ENCODE results near the gene ACTR3. TPM values are rescaled to one million over a fixed set of nuclear protein-coding genes. Genes with fewer than 3 reads are reported as not detected.

Gene ACTR3
- total RNA-seq, result 240 and 249 TPM in 2 replicates
- total RNA-seq (2013), result 421 TPM
- 64.3 and 115 TPM in 2 replicates for polyA plus RNA-seq
- 159 and 304 TPM in 2 replicates for polyA minus RNA-seq

- Histone ChIP-seq H3K4me2 (replicated peaks; ENCODE audit: low read depth, low read length, poor library complexity, severe bottlenecking) (peak within 1 kb of the TSS; percentile 75), H4K20me1 (ENCODE audit: control insufficient read depth, insufficient read depth, low read length, poor library complexity, severe bottlenecking) (peaks cover 34% of the 10 kb centered on the region), H3K4me1 (ENCODE audit: control insufficient read depth in 2 of 2, insufficient read depth in 2 of 2, low read length in 2 of 2) (peaks cover 63 to 66% of the 10 kb centered on the region in 2 donors), H3K27ac (ENCODE audit: low read length in 2 of 2) (peak within 1 kb of the TSS; percentile 94 to 98), H3K9me3 (ENCODE audit: control extremely low read depth in 1 of 3, control insufficient read depth in 2 of 3, insufficient read depth in 1 of 3, low read length in 2 of 3) (no peaks in the 10 kb centered on the region), H3K36me3 (replicated peaks in 1 of 2; ENCODE audit: control extremely low read depth in 1 of 2, control insufficient read depth in 1 of 2, extremely low read depth in 1 of 2, insufficient read depth in 2 of 2, low read length in 1 of 2) (peaks cover 0 to 19% of the 10 kb centered on the region in 2 experiments), H3K9ac (ENCODE audit: low read length) (peak within 1 kb of the TSS; percentile 84), H3K4me3 (ENCODE audit: control extremely low read depth in 1 of 5, extremely low read depth in 1 of 5, insufficient read depth in 1 of 5, low read depth in 2 of 5, low read length in 4 of 5) (peak within 1 kb of the TSS; percentile 79 to 96 (median 93)), H2AFZ (ENCODE audit: insufficient read depth, low read depth, low read length, poor library complexity, severe bottlenecking) (peak within 1 kb of the TSS; percentile 66), H3K27me3 (replicated peaks in 1 of 4; ENCODE audit: control extremely low read depth in 1 of 4, control insufficient read depth in 3 of 4, insufficient read depth in 4 of 4, low read length in 3 of 4) (no peaks in the 10 kb centered on the region), H3K79me2 (ENCODE audit: control insufficient read depth, insufficient read depth, low read length) (peaks cover 86% of the 10 kb centered on the region)
- ChIA-PET CTCF (interaction anchor here (0.7 to 1.0 kb wide), 3 partner anchors 31 to 133 kb away, joined by 3 to 5 read pairs (median 3); partner anchors contain the start of gene SLC35F5), POLR2A (interaction anchor here (0.6 to 3.4 kb wide), 6 partner anchors 11 to 134 kb away, joined by 3 to 33 read pairs (median 5); partner anchors contain the start of gene SLC35F5)
- TF ChIP-seq EZH2 (IDR thresholded peaks at IDR 0.05; ENCODE audit: borderline replicate concordance, insufficient read depth, low read depth, low read length, poor library complexity, severe bottlenecking), result no peak
- TF ChIP-seq, protein P1, sequence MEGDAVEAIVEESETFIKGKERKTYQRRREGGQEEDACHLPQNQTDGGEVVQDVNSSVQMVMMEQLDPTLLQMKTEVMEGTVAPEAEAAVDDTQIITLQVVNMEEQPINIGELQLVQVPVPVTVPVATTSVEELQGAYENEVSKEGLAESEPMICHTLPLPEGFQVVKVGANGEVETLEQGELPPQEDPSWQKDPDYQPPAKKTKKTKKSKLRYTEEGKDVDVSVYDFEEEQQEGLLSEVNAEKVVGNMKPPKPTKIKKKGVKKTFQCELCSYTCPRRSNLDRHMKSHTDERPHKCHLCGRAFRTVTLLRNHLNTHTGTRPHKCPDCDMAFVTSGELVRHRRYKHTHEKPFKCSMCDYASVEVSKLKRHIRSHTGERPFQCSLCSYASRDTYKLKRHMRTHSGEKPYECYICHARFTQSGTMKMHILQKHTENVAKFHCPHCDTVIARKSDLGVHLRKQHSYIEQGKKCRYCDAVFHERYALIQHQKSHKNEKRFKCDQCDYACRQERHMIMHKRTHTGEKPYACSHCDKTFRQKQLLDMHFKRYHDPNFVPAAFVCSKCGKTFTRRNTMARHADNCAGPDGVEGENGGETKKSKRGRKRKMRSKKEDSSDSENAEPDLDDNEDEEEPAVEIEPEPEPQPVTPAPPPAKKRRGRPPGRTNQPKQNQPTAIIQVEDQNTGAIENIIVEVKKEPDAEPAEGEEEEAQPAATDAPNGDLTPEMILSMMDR (IDR thresholded peaks at IDR 0.05), result peak; percentile 16
- intact Hi-C loops (cut with micrococcal nuclease), result loop anchor here (1.0 kb wide), 3 partner anchors 26 to 133 kb away; partner anchors contain the start of gene SLC35F5
- WGBS (ENCODE audit: insufficient coverage), result under 1% methylated on average over 51 of the region's 51 CpGs
- DNase-seq (peak; percentile 100), ATAC-seq (ENCODE audit: low read depth) (peak; percentile 82)
- H3K27ac Mint-ChIP-seq, result peak within 1 kb of the TSS; percentile 98
- no peaks in the 10 kb centered on the region for H3K27me3 Mint-ChIP-seq
- H3K4me1 Mint-ChIP-seq, result peaks cover 79% of the 10 kb centered on the region
- peak within 1 kb of the TSS; percentile 99 for H3K4me3 Mint-ChIP-seq
- no peaks in the 10 kb centered on the region for H3K9me3 Mint-ChIP-seq (ENCODE audit: insufficient read depth)
These were observed at the start of gene ACTR3 for GRCh38 chr2:113889471-113890252. Gene ACTR3, plus strand, starts transcription at chr2:113890089. Its CDS starts 191 bp downstream, at chr2:113890280.

- Mint-ChIP-seq H3K4me3 (no peak overlapping the region), H3K4me1 (no peaks in the 10 kb centered on the region), H3K27me3 (no peaks in the 10 kb centered on the region), H3K9me3 (ENCODE audit: insufficient read depth) (no peaks in the 10 kb centered on the region), H3K27ac (no peak overlapping the region)
- DNase-seq, result no peak
- H3K9ac ChIP-seq (ENCODE audit: low read length), result no peak overlapping the region
- intact Hi-C loops (cut with micrococcal nuclease), result no loop called here
- H3K4me2 ChIP-seq (replicated peaks; ENCODE audit: low read depth, low read length, poor library complexity, severe bottlenecking), result no peak overlapping the region
- no peaks in the 10 kb centered on the region for H4K20me1 ChIP-seq (ENCODE audit: control insufficient read depth, insufficient read depth, low read length, poor library complexity, severe bottlenecking)
- 92% methylated on average over 6 of the region's 7 CpGs for WGBS (ENCODE audit: insufficient coverage)
- H3K27me3 ChIP-seq (replicated peaks in 1 of 4; ENCODE audit: control extremely low read depth in 1 of 4, control insufficient read depth in 3 of 4, insufficient read depth in 4 of 4, low read length in 3 of 4), result no peaks in the 10 kb centered on the region
- POLR2A ChIA-PET, result no interaction called here
- peaks cover 0 to 2% of the 10 kb centered on the region in 2 experiments for H3K36me3 ChIP-seq (replicated peaks in 1 of 2; ENCODE audit: control extremely low read depth in 1 of 2, control insufficient read depth in 1 of 2, extremely low read depth in 1 of 2, insufficient read depth in 2 of 2, low read length in 1 of 2)
- no peak overlapping the region for H2AFZ ChIP-seq (ENCODE audit: insufficient read depth, low read depth, low read length, poor library complexity, severe bottlenecking)
- TF ChIP-seq EZH2 (IDR thresholded peaks at IDR 0.05; ENCODE audit: borderline replicate concordance, insufficient read depth, low read depth, low read length, poor library complexity, severe bottlenecking), result no peak
- TF ChIP-seq, protein P1 (IDR thresholded peaks at IDR 0.05), result no peak
- no peak overlapping the region for H3K27ac ChIP-seq (ENCODE audit: low read length in 2 of 2)
- H3K4me3 ChIP-seq (ENCODE audit: control extremely low read depth in 1 of 5, extremely low read depth in 1 of 5, insufficient read depth in 1 of 5, low read depth in 2 of 5, low read length in 4 of 5), result no peak overlapping the region
- H3K9me3 ChIP-seq (ENCODE audit: control extremely low read depth in 1 of 3, control insufficient read depth in 2 of 3, insufficient read depth in 1 of 3, low read length in 2 of 3), result peaks cover 0 to under 1% (median 0%) of the 10 kb centered on the region in 3 donors
- no peaks in the 10 kb centered on the region for H3K4me1 ChIP-seq (ENCODE audit: control insufficient read depth in 2 of 2, insufficient read depth in 2 of 2, low read length in 2 of 2)
- no peak for ATAC-seq (ENCODE audit: low read depth)
- CTCF ChIA-PET, result no interaction called here
- H3K79me2 ChIP-seq (ENCODE audit: control insufficient read depth, insufficient read depth, low read length), result no peaks in the 10 kb centered on the region
These were observed 49.4 kb upstream of the ACTR3 start for GRCh38 chr2:113840518-113840917.
